Muscle of arm (tissue), 12 donors: ENCODE results near the gene CFAP20. TPM values are rescaled to one million over a fixed set of nuclear protein-coding genes. Genes with fewer than 3 reads are reported as not detected.

Experiments
- DNase-seq: peaks from one replicate; pipeline ENCODE4 v3.0.0-alpha.2; 2013
- polyA plus RNA-seq, 12 donors: library from polyadenylated mRNA; unstranded; fragments of 120-200 nt; gene quantifications; one replicate each; pipeline ENCODE4 v1.2.1, GENCODE V29; 2013; ENCODE audit not compliant: insufficient read length in 12 of 12

CFAP20 gene
- polyA plus RNA-seq, 12 donors, result 38.2 to 83.5 (median 53.3) TPM; not detected in 1

- peak; percentile 43 for DNase-seq
Measured at GRCh38 chr16:58127033-58127556, 2.1 kb downstream of the CFAP20 start.

- DNase-seq, result no peak
Measured at GRCh38 chr16:58126451-58126961, 2.7 kb downstream of the CFAP20 start.

- DNase-seq, result no peak
Measured at GRCh38 chr16:58125781-58126335, 3.3 kb downstream of the CFAP20 start.

GRCh38 chr16:58125041-58125440, 4.1 kb downstream of the CFAP20 start:
- no peak for DNase-seq

- DNase-seq, result no peak
Measured at GRCh38 chr16:58124601-58124915, 4.6 kb downstream of the CFAP20 start.

- no peak for DNase-seq
Measured at GRCh38 chr16:58123896-58124600, 5.1 kb downstream of the CFAP20 start.

GRCh38 chr16:58121132-58121531, 8.0 kb downstream of the CFAP20 start:
- no peak for DNase-seq

- no peak for DNase-seq
Measured at GRCh38 chr16:58120234-58120633, 8.9 kb downstream of the CFAP20 start.

- no peak for DNase-seq
Measured at GRCh38 chr16:58119509-58119845, 9.7 kb downstream of the CFAP20 start.

GRCh38 chr16:58118801-58119508, 10.2 kb downstream of the CFAP20 start:
- DNase-seq, result no peak

GRCh38 chr16:58116529-58116928, 12.7 kb downstream of the CFAP20 start:
- no peak for DNase-seq

- no peak for DNase-seq
Measured at GRCh38 chr16:58116081-58116480, 13.1 kb downstream of the CFAP20 start.

- no peak for DNase-seq
Measured at GRCh38 chr16:58114827-58115825, 14.1 kb downstream of the CFAP20 start.

- DNase-seq, result no peak
Measured at GRCh38 chr16:58111302-58111627, 17.9 kb downstream of the CFAP20 start.

- no peak for DNase-seq
Measured at GRCh38 chr16:58110571-58111301, 18.4 kb downstream of the CFAP20 start.

- no peak for DNase-seq
Measured at GRCh38 chr16:58109881-58110280, 19.3 kb downstream of the CFAP20 start.

- no peak for DNase-seq
Measured at GRCh38 chr16:58109330-58109729, 19.9 kb downstream of the CFAP20 start.

GRCh38 chr16:58107709-58108108, 21.5 kb downstream of the CFAP20 start:
- DNase-seq, result no peak

- no peak for DNase-seq
Measured at GRCh38 chr16:58107228-58107627, 22.0 kb downstream of the CFAP20 start.

- DNase-seq, result no peak
Measured at GRCh38 chr16:58105631-58106030, 23.6 kb downstream of the CFAP20 start.
